Measurements from ENCODE around the gene AOX1. TPM values are rescaled to one million over a fixed set of nuclear protein-coding genes. Genes with fewer than 3 reads are reported as not detected.

Gene AOX1
- total and polyA plus RNA-seq, 2 of the 8 experiments (the other 6 are each of a cell fraction or from before 2014, with no cell fraction given): 5.6 to 8.3 TPM

DNA sequence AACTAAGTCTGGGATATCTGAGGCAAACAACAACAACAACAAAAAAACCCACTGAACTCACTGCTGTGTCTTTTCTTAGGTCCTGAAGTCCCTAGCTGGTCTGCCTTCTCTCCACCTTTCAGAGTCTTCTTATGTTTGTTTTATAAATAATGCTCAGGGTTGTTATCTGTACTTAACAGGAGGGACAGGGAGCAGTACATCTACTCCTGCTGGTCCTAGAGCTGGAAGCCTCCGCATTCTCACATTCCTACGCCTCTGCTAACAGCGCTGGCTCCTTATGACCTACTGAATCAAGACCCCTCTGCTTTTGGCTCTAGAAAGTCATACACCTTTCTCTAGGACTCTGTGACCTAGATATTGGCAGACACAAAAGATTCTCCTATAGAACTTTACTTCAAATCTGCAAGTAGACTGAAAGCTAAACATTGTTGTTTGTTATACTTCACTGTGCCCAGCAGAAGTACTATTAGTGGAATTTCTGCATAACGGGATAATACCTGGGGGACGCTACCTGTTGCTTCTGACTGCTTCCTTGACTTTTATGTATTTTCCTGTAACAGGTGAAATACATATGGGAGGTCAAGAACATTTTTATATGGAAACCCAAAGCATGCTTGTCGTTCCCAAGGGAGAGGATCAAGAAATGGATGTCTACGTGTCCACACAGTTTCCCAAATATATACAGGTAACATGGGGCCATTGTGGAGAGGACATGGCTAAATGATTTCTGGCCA, 48.6 kb downstream of the AOX1 start:
- Histone ChIP-seq H2AK5ac (ENCODE audit: low read depth, low read length) (no peak overlapping the region), H4K20me1 (replicated peaks in 1 of 2; ENCODE audit: control insufficient read depth in 1 of 2, insufficient read depth in 2 of 2, low read length in 2 of 2) (no peaks in the 10 kb centered on the region), H3K4me3 (ENCODE audit: extremely low read depth in 1 of 4, insufficient read depth in 2 of 4, low read depth in 3 of 4, low read length in 4 of 4) (no peak overlapping the region), H3K4ac (replicated peaks; ENCODE audit: insufficient read length, low read depth, low read length) (no peak overlapping the region), H2AFZ (ENCODE audit: low read length) (no peak overlapping the region), H3K79me1 (ENCODE audit: low read depth, low read length) (no peaks in the 10 kb centered on the region), H3K4me1 (replicated peaks in 1 of 4; ENCODE audit: control insufficient read depth in 3 of 4, insufficient read depth in 4 of 4, low read length in 3 of 4) (no peaks in the 10 kb centered on the region), H3K23me2 (ENCODE audit: low read depth, low read length) (no peaks in the 10 kb centered on the region), H3K79me2 (ENCODE audit: control insufficient read depth in 1 of 2, insufficient read depth in 2 of 2, low read length in 2 of 2) (no peaks in the 10 kb centered on the region), H2BK120ac (replicated peaks; ENCODE audit: low read depth, low read length) (no peak overlapping the region), H3K56ac (replicated peaks; ENCODE audit: insufficient read length, low read depth, low read length) (no peak overlapping the region), H3K27ac (ENCODE audit: low read depth, low read length) (no peak overlapping the region), H3K9ac (replicated peaks in 1 of 4; ENCODE audit: extremely low read depth in 1 of 4, low read depth in 3 of 4, low read length in 3 of 4) (no peak overlapping the region), H4K8ac (ENCODE audit: extremely low read depth, insufficient read depth, low read length) (no peak overlapping the region), H3K36me3 (ENCODE audit: control insufficient read depth in 2 of 4, insufficient read depth in 4 of 4, low read length in 3 of 4) (no peaks in the 10 kb centered on the region), H3K14ac (ENCODE audit: insufficient read length) (no peak overlapping the region), H2BK5ac (ENCODE audit: low read depth, low read length) (no peak overlapping the region), H4K5ac (ENCODE audit: insufficient read length, low read depth, low read length) (no peak overlapping the region), H3K27me3 (replicated peaks in 1 of 4; ENCODE audit: control insufficient read depth in 3 of 4, extremely low read depth in 1 of 4, insufficient read depth in 3 of 4, low read length in 3 of 4) (no peaks in the 10 kb centered on the region), H3K18ac (ENCODE audit: extremely low read depth, low read length) (no peak overlapping the region), H3K23ac (ENCODE audit: insufficient read length) (no peak overlapping the region), H3K9me3 (ENCODE audit: insufficient read depth in 2 of 2, low read depth in 1 of 2, low read length in 1 of 2) (no peaks in the 10 kb centered on the region), H3K4me2 (ENCODE audit: insufficient read depth in 1 of 2, low read depth in 2 of 2, low read length in 2 of 2) (no peak overlapping the region), H2BK20ac (ENCODE audit: low read length) (no peak overlapping the region), H4K91ac (replicated peaks; ENCODE audit: insufficient read length, low read length) (no peak overlapping the region), H2BK12ac (ENCODE audit: low read depth, low read length) (no peak overlapping the region), H2BK15ac (ENCODE audit: low read length) (no peak overlapping the region)
- CTCF ChIA-PET (ENCODE audit: partially characterized antibody): interaction anchor here (1.0 kb wide), 1 partner anchor 648 kb away, joined by 4 read pairs; no protein-coding TSS in a partner anchor
- no peak for FAIRE-seq
- DNase-seq (ENCODE audit: low read depth in 1 of 2, low spot score in 2 of 2): no peak
- 93% methylated on average over 7 of the region's 7 CpGs; no CpG with 5 or more reads in 1 of the 2 experiments for WGBS, 2 experiments (ENCODE audit: extremely low coverage in 1 of 2, insufficient coverage in 1 of 2, insufficient read length in 1 of 2, insufficient replicate concordance in 2 of 2, low coverage in 1 of 2, low lambda C conversion rate in 2 of 2, missing lambda C conversion rate in 1 of 2)
- POLR2A ChIA-PET (ENCODE audit: partially characterized antibody): no interaction called here
